IMR-90 (cell line): Measurements from ENCODE around the gene CAMK2D. TPM values are rescaled to one million over a fixed set of nuclear protein-coding genes. Genes with fewer than 3 reads are reported as not detected.

Experiments
- ATAC-seq: fragments of 200-7000 bp; cut with Tn5 transposase; 2 replicates; pipeline ENCODE4 v1.9.1; 2020; ENCODE audit warnings: low read depth, mild to moderate bottlenecking, moderate library complexity
- BruUV-seq: library from RNA; stranded (reverse); fragments of 400-500 nt; replicated peaks from 2 replicates; lab custom pipeline; 2021; lab: Mats Ljungman, UMichigan
- CTCF ChIA-PET: fragments of 300-600 bp; formaldehyde crosslinking; extraction: SDS; loops from one replicate; lab custom pipeline; 2021; ENCODE audit warnings: antibody characterized with exemption; lab: Yijun Ruan, JAX
- POLR2A ChIA-PET: fragments of 300-600 bp; sonication (Branson Sonifier 250); formaldehyde crosslinking; loops from one replicate; lab custom pipeline; 2022; ENCODE audit warnings: antibody characterized with exemption; ENCODE audit not compliant: unreplicated experiment; lab: Charles Lee
- DNase-seq: peaks from one replicate; pipeline ENCODE4 v3.0.0; 2013
- H2AFZ ChIP-seq: replicated peaks from 2 replicates; pipeline ENCODE3; 2013; ENCODE audit warnings: low read length, mild to moderate bottlenecking; ENCODE audit not compliant: poor library complexity
- H2AK5ac ChIP-seq: 2 replicates; pipeline ENCODE4 v1.6.1; 2013; ENCODE audit warnings: low read depth, low read length, inconsistent platforms
- H2AK9ac ChIP-seq: replicated peaks from 2 replicates; pipeline ENCODE3; 2013; ENCODE audit warnings: mild to moderate bottlenecking, low read depth, low read length, moderate library complexity; ENCODE audit not compliant: poor library complexity
- H2BK120ac ChIP-seq: 2 replicates; pipeline ENCODE4 v1.6.1; 2013; ENCODE audit warnings: low read depth, low read length, inconsistent platforms
- H2BK15ac ChIP-seq: 3 replicates; pipeline ENCODE4 v1.6.1; 2013; ENCODE audit warnings: low read depth, low read length, inconsistent platforms
- H2BK20ac ChIP-seq: 2 replicates; pipeline ENCODE4 v1.6.1; 2013; ENCODE audit warnings: low read depth, mild to moderate bottlenecking, inconsistent platforms, low read length, moderate library complexity
- H2BK5ac ChIP-seq: 2 replicates; pipeline ENCODE4 v1.6.1; 2013; ENCODE audit warnings: mild to moderate bottlenecking, low read depth, low read length, inconsistent platforms; ENCODE audit not compliant: poor library complexity, severe bottlenecking
- H3K14ac ChIP-seq: replicated peaks from 2 replicates; pipeline ENCODE4 v1.6.1; 2013; ENCODE audit warnings: low read depth, low read length, inconsistent platforms
- H3K18ac ChIP-seq: 2 replicates; pipeline ENCODE4 v1.6.1; 2013; ENCODE audit warnings: low read depth, low read length, control low read depth
- H3K23ac ChIP-seq: 2 replicates; pipeline ENCODE4 v1.6.1; 2013; ENCODE audit warnings: low read depth, low read length, inconsistent platforms
- H3K27ac ChIP-seq: 2 replicates; pipeline ENCODE4 v1.5.1; 2013; ENCODE audit warnings: mild to moderate bottlenecking, control low read depth, low read length; ENCODE audit not compliant: insufficient read depth
- H3K27me3 ChIP-seq: 2 replicates; pipeline ENCODE4 v1.6.1; 2013; ENCODE audit warnings: low read length; ENCODE audit not compliant: control insufficient read depth, insufficient read depth
- H3K36me3 ChIP-seq: 2 replicates; pipeline ENCODE4 v1.6.1; 2013; ENCODE audit warnings: low read length, mixed read lengths; ENCODE audit not compliant: control insufficient read depth, insufficient read depth
- H3K4ac ChIP-seq: 2 replicates; pipeline ENCODE4 v1.6.1; 2013; ENCODE audit warnings: low read depth, low read length, inconsistent platforms
- H3K4me1 ChIP-seq: 2 replicates; pipeline ENCODE4 v1.6.1; 2013; ENCODE audit warnings: low read length, mixed read lengths; ENCODE audit not compliant: control insufficient read depth, insufficient read depth
- H3K4me2 ChIP-seq: 2 replicates; pipeline ENCODE4 v1.6.1; 2013; ENCODE audit warnings: low read depth, mild to moderate bottlenecking, control low read depth, low read length, moderate library complexity
- H3K4me3 ChIP-seq: 2 replicates; pipeline ENCODE4 v1.5.1; 2013; ENCODE audit warnings: low read depth, mild to moderate bottlenecking, control low read depth, low read length, moderate library complexity; ENCODE audit not compliant: insufficient read depth
- H3K56ac ChIP-seq: 2 replicates; pipeline ENCODE4 v1.6.1; 2013; ENCODE audit warnings: low read length, inconsistent platforms; ENCODE audit not compliant: insufficient read depth; ENCODE audit errors: extremely low read depth
- H3K79me1 ChIP-seq, 2 experiments: 2 replicates each; pipeline ENCODE4 v1.6.1; 2013; ENCODE audit warnings: low read length in 2 of 2, inconsistent platforms in 1 of 2, low read depth in 1 of 2
- H3K9ac ChIP-seq: 2 replicates; pipeline ENCODE4 v1.6.1; 2013; ENCODE audit warnings: low read depth, low read length, control low read depth
- H3K9me1 ChIP-seq: 2 replicates; pipeline ENCODE4 v1.6.1; 2013; ENCODE audit warnings: low read length, inconsistent platforms; ENCODE audit not compliant: insufficient read depth
- H3K9me3 ChIP-seq: 2 replicates; pipeline ENCODE4 v1.6.1; 2013; ENCODE audit warnings: low read length; ENCODE audit not compliant: control insufficient read depth, insufficient read depth
- H4K20me1 ChIP-seq: 2 replicates; pipeline ENCODE4 v1.6.1; 2013; ENCODE audit warnings: low read length, inconsistent platforms; ENCODE audit not compliant: insufficient read depth
- H4K5ac ChIP-seq: 2 replicates; pipeline ENCODE4 v1.6.1; 2013; ENCODE audit warnings: mild to moderate bottlenecking, low read depth, low read length, control low read depth
- H4K8ac ChIP-seq, 2 experiments: 2 replicates each; pipeline ENCODE4 v1.6.1; 2013; ENCODE audit warnings: low read depth in 2 of 2, low read length in 2 of 2, control low read depth in 1 of 2, inconsistent platforms in 1 of 2
- H4K91ac ChIP-seq: 2 replicates; pipeline ENCODE4 v1.6.1; 2013; ENCODE audit warnings: low read depth, low read length, inconsistent platforms; ENCODE audit not compliant: insufficient read depth
- CTCF ChIP-seq: conservative IDR thresholded peaks from 2 replicates; pipeline ENCODE4 v1.5.1; 2012; ENCODE audit warnings: mild to moderate bottlenecking, low read depth, low read length, improper control_type of control experiment
- MAZ ChIP-seq: IDR thresholded peaks from 2 replicates; pipeline ENCODE4 v1.6.1; 2012; ENCODE audit warnings: low read depth, mild to moderate bottlenecking, low read length, improper control_type of control experiment, moderate library complexity, borderline replicate concordance
- POLR2A ChIP-seq: IDR thresholded peaks from 2 replicates; pipeline ENCODE4 v1.6.1; 2012; ENCODE audit warnings: mild to moderate bottlenecking, low read depth, low read length
- RAD21 ChIP-seq: IDR thresholded peaks from 2 replicates; pipeline ENCODE4 v1.6.1; 2012; ENCODE audit warnings: low read length, improper control_type of control experiment
- RCOR1 ChIP-seq: IDR thresholded peaks from 2 replicates; pipeline ENCODE4 v1.6.1; 2012; ENCODE audit warnings: mild to moderate bottlenecking, low read length, improper control_type of control experiment; ENCODE audit not compliant: insufficient replicate concordance
- SMC3 ChIP-seq: fragments of 150-350 bp; IDR thresholded peaks from 2 replicates; pipeline ENCODE4 v1.6.1; 2016; ENCODE audit warnings: low read depth, mild to moderate bottlenecking, antibody characterized with exemption, low read length, moderate library complexity
- WGBS, 2 experiments: methylation state at CpG; one replicate each; pipeline versions ENCODE4 v1.1.5 to v1.1.7; 2013; ENCODE audit warnings: missing lambda C conversion rate in 2 of 2; ENCODE audit not compliant: insufficient read length in 1 of 2; ENCODE audit errors: extremely low coverage in 2 of 2; 5-methylcytosine and 5-hydroxymethylcytosine counted together
- dilution Hi-C: fragments of 300-500 bp; cut with HindIII; formaldehyde crosslinking; loops from one replicate; pipeline ENCODE4 v1.14.3; 2018; ENCODE audit warnings: low sequenced_read_pairs; ENCODE audit not compliant: unreplicated experiment
- in situ Hi-C: fragments of 300-500 bp; cut with MboI; formaldehyde crosslinking; loops from 3 replicates; pipeline ENCODE4 v1.14.3; 2019; ENCODE audit warnings: low sequenced_read_pairs, inconsistent platforms, mixed read lengths
- intact Hi-C: fragments of 100-400 bp; cut with micrococcal nuclease; formaldehyde crosslinking; loops from 2 replicates; pipeline ENCODE4 v1.10.0; 2022
- polyA plus RNA-seq, 3 experiments: library from polyadenylated mRNA; depleted of rRNA; stranded (reverse); fragments of >200 nt; gene quantifications; 2 replicates each; pipeline ENCODE4 v1.2.3, GENCODE V29; 2012; ENCODE audit warnings: low replicate concordance in 1 of 3
- total RNA-seq: library from RNA; depleted of rRNA; stranded (reverse); fragments of >200 nt; gene quantifications from 2 replicates; pipeline ENCODE4 v1.2.3, GENCODE V29; 2012

The CAMK2D gene
- total and polyA plus RNA-seq, 2 of the 4 experiments (the other 2 are of a cell fraction), result 44.6 to 156 TPM

- Histone ChIP-seq H4K20me1 (peaks cover 24% of the 10 kb centered on the region; the same call in 1 of the 2 replicates), H2AK5ac (no peak overlapping the region), H2BK20ac (no peak overlapping the region), H3K9ac (no peak overlapping the region), H2AK9ac (no peak overlapping the region), H3K4ac (no peak overlapping the region), H2BK120ac (no peak overlapping the region), H2BK5ac (no peak overlapping the region), H3K4me3 (no peak overlapping the region), H4K91ac (no peak overlapping the region), H3K27ac (no peak overlapping the region), H3K23ac (no peak overlapping the region), H3K18ac (no peak overlapping the region), H3K9me3 (no peaks in the 10 kb centered on the region), H3K9me1 (peaks cover 7% of the 10 kb centered on the region; the same call in 1 of the 2 replicates), H3K4me2 (no peak overlapping the region), H4K5ac (no peak overlapping the region), H2BK15ac (no peak overlapping the region), H4K8ac (no peak overlapping the region), H3K36me3 (no peaks in the 10 kb centered on the region), H3K27me3 (no peaks in the 10 kb centered on the region), H3K4me1 (peaks cover 9% of the 10 kb centered on the region), H3K56ac (no peak overlapping the region), H3K14ac (no peak overlapping the region), H2AFZ (no peak overlapping the region), H3K79me1 (peaks cover 32 to 51% of the 10 kb centered on the region in 2 experiments)
- no CpG with 5 or more reads among the region's 2 CpGs for WGBS, 2 experiments
- CTCF ChIA-PET, result no interaction called here
- ATAC-seq, result peak; percentile 54; the same call in 1 of the 2 replicates
- dilution Hi-C loops, result no loop called here
- POLR2A ChIA-PET, result no interaction called here
- intact Hi-C loops, result no loop called here
- no peak for TF ChIP-seq CTCF
- TF ChIP-seq MAZ, result no peak
- TF ChIP-seq SMC3, result no peak
- no peak for TF ChIP-seq RCOR1
- TF ChIP-seq POLR2A, result no peak
- no peak for TF ChIP-seq RAD21
- DNase-seq, result peak; percentile 54
- in situ Hi-C loops, result no loop called here
- no TSS peak for BruUV-seq
Observed at GRCh38 chr4:113646442-113646822, 115.1 kb downstream of the CAMK2D start.
